GM12875 (cell line): Measurements from ENCODE around the gene EFNA4.

Experiments used
- H3K4me3 ChIP-seq: one replicate; pipeline ENCODE4 v1.5.1; 2011; ENCODE audit warnings: low read depth, low read length, control low read depth
- TF ChIP-seq, protein P1 (sequence below): IDR thresholded peaks from 2 replicates; pipeline ENCODE4 v1.5.1; 2011; ENCODE audit warnings: low read depth, mild to moderate bottlenecking, control low read depth, inconsistent platforms, low read length, moderate library complexity, borderline replicate concordance; ENCODE audit not compliant: insufficient read depth

The EFNA4 gene

GRCh38 chr1:155034318-155035208 is 29.0 kb upstream of the EFNA4 start:
- H3K4me3 ChIP-seq, result no peak overlapping the region
- TF ChIP-seq, protein P1, sequence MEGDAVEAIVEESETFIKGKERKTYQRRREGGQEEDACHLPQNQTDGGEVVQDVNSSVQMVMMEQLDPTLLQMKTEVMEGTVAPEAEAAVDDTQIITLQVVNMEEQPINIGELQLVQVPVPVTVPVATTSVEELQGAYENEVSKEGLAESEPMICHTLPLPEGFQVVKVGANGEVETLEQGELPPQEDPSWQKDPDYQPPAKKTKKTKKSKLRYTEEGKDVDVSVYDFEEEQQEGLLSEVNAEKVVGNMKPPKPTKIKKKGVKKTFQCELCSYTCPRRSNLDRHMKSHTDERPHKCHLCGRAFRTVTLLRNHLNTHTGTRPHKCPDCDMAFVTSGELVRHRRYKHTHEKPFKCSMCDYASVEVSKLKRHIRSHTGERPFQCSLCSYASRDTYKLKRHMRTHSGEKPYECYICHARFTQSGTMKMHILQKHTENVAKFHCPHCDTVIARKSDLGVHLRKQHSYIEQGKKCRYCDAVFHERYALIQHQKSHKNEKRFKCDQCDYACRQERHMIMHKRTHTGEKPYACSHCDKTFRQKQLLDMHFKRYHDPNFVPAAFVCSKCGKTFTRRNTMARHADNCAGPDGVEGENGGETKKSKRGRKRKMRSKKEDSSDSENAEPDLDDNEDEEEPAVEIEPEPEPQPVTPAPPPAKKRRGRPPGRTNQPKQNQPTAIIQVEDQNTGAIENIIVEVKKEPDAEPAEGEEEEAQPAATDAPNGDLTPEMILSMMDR, result no peak

GRCh38 chr1:155035936-155036335 is 27.6 kb upstream of the EFNA4 start:
- TF ChIP-seq, protein P1, result no peak
- no peak overlapping the region for H3K4me3 ChIP-seq

DNA sequence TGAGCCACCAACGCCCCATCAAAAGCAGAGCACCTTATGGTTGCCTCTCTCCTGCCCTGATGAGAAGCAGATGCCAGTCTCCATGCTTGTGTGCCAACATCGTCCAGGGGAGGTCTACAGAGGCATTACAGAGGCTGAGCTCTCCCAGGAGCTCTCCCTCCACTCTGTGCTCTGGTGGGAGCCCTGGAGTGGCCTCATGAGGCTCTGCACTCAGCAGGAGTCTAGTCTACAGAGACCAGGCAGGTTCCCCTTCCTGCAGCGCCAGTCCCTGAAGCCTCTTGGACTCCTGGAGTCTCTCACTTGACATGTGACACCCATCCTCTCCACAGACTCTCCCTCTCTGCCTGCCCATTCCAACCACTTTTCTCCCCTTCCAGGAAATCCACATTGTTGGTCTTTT is 26.5 kb upstream of the EFNA4 start:
- TF ChIP-seq, protein P1, result no peak
- H3K4me3 ChIP-seq, result no peak overlapping the region

DNA sequence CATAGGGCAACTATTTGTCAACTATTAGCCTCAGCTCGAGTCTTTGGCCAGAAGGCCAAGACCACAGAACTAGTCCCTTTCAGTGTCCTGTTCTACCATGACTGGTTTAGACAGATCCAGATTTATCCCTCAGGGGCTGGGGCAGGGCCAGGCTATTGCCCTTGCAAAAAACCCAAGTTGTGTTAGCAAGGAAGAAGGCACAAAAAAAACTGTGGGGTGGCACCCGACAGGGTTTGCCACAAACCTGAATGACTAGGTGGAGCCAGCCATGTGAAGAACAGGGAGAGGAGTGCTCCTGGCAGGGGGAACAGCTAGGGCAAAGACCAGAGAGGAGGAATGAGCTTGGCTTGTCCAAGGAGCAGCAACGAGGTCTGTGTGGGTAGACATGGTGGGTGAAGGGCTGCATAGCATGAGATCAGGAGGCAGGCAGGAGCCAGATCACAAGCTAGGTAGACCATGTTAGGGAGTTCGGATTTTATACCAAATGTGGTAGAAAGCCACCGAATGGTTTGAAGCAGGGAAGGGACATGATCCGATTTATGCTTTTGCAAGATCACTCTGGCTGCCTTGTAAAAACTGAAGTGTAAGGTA is 25.6 kb upstream of the EFNA4 start:
- TF ChIP-seq, protein P1, result no peak
- no peak overlapping the region for H3K4me3 ChIP-seq

DNA sequence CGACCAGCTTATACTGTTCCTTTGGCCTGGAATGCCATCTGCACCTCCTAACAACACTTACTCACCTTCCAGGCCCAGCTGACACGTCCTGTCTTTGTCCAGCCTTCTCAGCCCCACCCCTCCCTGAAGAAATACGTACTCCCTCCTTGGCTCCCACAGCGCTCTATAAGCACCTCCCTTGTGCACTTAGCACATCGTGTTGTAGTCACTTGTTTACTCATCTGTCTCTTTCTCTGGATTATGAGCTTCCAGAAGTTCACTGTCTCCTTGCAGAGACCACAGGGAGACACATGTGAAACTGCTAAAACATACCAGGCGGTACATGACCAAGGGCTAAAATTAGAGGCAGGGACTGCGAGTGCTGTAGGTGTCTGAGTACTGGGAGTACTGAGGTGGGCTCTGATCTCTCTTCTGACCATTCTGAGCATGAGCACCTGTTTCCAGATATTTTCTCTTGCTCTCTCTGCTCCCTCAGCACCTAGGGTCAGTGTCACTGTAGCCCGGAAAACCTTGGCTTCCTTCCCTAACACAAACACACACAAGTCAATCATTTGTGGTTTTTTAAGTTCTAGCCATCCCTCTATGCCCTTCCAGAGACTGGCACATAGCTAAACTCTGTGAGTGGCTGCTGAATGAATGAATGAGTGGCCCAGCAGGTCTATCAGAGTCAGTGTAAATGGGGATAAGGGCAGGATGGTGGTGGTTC is 24.8 kb upstream of the EFNA4 start:
- TF ChIP-seq, protein P1, result no peak
- H3K4me3 ChIP-seq, result no peak overlapping the region

DNA sequence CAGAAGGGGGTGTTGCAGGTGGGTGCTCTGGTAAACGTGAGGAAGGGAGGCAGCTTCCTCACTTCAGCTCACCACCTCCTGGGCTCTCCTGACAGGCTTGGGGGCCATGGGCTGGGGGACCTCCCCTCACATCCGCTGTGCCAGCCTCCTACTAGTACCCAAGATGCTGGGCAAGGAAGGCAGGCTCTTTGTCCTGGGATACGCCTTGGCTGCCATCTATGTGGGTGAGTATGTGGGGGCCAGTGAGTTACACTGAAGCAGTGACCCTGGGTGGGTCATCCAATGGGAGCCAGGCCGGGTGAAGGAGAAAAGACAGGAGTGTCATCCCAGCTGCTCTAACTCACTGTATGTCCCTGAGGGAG is 24.3 kb upstream of the EFNA4 start:
- no peak overlapping the region for H3K4me3 ChIP-seq
- TF ChIP-seq, protein P1, result no peak
